Sigmoid colon (tissue), 4 donors: ENCODE results near the gene FTO.

Experiments used
- CTCF ChIP-seq, 4 experiments: fragments of 450-650 bp in 3 of 4; fragments of 200-600 bp in 1 of 4; IDR thresholded peaks; one replicate each; pipeline ENCODE4 v1.5.1; 2016 to 2019; ENCODE audit warnings: antibody characterized with exemption in 4 of 4, mild to moderate bottlenecking in 3 of 4, moderate library complexity in 2 of 4
- EP300 ChIP-seq, 4 donors: sonication (generic); formaldehyde crosslinking; IDR thresholded peaks; one replicate each; pipeline ENCODE4 v1.6.1; 2017; ENCODE audit warnings: antibody characterized with exemption in 4 of 4
- POLR2A ChIP-seq, 2 donors: fragments of 450-650 bp; IDR thresholded peaks; one replicate each; pipeline ENCODE4 v1.6.1; 2016; ENCODE audit warnings: antibody characterized with exemption in 2 of 2, mild to moderate bottlenecking in 2 of 2, moderate library complexity in 2 of 2

- TF ChIP-seq CTCF (IDR thresholded peaks at IDR 0.05) (no peak), POLR2A (IDR thresholded peaks at IDR 0.05) (no peak), EP300 (IDR thresholded peaks at IDR 0.05) (no peak)
These were observed 355.4 kb downstream of the FTO start for GRCh38 chr16:54059319-54059718.
